ENCODE data around the gene DNAJA3. TPM values are rescaled to one million over a fixed set of nuclear protein-coding genes. Genes with fewer than 3 reads are reported as not detected.

The DNAJA3 gene
- total and polyA plus RNA-seq, 8 donors: 29.0 to 53.5 (median 35.6) TPM

- Histone ChIP-seq H3K27me3 (no peaks in the 10 kb centered on the region), H3K4me3 (no peak overlapping the region), H3K36me3 (peaks cover 0 to 99% of the 10 kb centered on the region in 2 donors), H3K9me3 (no peaks in the 10 kb centered on the region), H3K27ac (no peak overlapping the region), H3K4me1 (peaks cover 4 to 21% of the 10 kb centered on the region in 2 donors)
- intact Hi-C loops (cut with DNase I): loop anchor here in 1 of 2 donors (5.0 kb wide), 1 partner anchor 47 kb away; no protein-coding TSS in a partner anchor
- peak in 1 of 4 donors; percentile 27 for DNase-seq
- TF ChIP-seq, protein P1, sequence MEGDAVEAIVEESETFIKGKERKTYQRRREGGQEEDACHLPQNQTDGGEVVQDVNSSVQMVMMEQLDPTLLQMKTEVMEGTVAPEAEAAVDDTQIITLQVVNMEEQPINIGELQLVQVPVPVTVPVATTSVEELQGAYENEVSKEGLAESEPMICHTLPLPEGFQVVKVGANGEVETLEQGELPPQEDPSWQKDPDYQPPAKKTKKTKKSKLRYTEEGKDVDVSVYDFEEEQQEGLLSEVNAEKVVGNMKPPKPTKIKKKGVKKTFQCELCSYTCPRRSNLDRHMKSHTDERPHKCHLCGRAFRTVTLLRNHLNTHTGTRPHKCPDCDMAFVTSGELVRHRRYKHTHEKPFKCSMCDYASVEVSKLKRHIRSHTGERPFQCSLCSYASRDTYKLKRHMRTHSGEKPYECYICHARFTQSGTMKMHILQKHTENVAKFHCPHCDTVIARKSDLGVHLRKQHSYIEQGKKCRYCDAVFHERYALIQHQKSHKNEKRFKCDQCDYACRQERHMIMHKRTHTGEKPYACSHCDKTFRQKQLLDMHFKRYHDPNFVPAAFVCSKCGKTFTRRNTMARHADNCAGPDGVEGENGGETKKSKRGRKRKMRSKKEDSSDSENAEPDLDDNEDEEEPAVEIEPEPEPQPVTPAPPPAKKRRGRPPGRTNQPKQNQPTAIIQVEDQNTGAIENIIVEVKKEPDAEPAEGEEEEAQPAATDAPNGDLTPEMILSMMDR (IDR thresholded peaks at IDR 0.05): peak in 1 of 2 donors; percentile 33
- no peak for ATAC-seq
Observed at GRCh38 chr16:4404247-4404966, 21.3 kb upstream of the DNAJA3 start.

DNA sequence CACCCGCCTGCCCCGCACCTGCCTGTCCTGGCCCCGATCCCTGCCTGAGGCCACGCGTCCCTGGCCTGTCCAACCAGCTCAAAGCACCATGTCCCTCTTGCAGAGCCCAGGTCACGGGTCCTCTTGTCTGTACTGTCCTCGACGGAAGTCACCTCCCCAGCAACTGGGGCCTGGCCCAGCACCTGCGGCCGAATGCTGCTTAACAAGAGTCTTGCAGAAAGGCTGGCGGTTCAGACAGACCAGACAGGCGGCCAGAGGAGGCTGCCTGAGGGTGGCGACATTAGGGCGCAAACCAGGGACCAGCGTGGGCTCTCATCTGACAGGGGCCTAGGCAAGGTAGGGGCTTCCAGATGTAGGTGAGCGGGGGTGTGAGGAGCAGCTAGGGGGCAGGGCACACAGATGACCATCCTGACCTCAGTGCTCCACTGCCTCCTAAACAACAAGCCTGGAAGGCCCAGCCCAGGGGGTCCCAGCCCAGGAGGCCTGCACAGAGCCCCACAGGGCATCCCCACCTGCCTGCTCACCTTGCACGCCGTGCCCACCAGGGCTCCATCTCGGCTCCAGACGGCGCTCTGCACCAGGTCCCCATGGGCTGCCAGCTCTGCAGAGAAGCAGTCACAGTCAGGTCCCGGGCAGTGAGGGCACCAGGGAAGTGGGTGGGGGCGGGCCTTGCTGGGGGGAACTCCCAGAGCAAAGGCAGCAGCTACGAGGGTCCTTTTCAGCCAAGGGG is 20.5 kb upstream of the DNAJA3 start:
- H3K4me3 ChIP-seq: no peak overlapping the region
- peaks cover 4 to 17% of the 10 kb centered on the region in 2 donors for H3K4me1 ChIP-seq
- no peaks in the 10 kb centered on the region for H3K27me3 ChIP-seq
- no peak for ATAC-seq
- DNase-seq: no peak
- peaks cover 0 to 100% of the 10 kb centered on the region in 2 donors for H3K36me3 ChIP-seq
- TF ChIP-seq, protein P1 (IDR thresholded peaks at IDR 0.05): no peak
- intact Hi-C loops (cut with DNase I): loop anchor here in 1 of 2 donors (5.0 kb wide), 1 partner anchor 48 kb away; no protein-coding TSS in a partner anchor
- no peak overlapping the region for H3K27ac ChIP-seq
- no peaks in the 10 kb centered on the region for H3K9me3 ChIP-seq

- ATAC-seq: no peak
- intact Hi-C loops (cut with DNase I): no loop called here
Observed at GRCh38 chr16:4407543-4408322, 17.9 kb upstream of the DNAJA3 start.

GRCh38 chr16:4408323-4408690 is 17.4 kb upstream of the DNAJA3 start:
- H3K9me3 ChIP-seq: no peaks in the 10 kb centered on the region
- TF ChIP-seq, protein P1 (IDR thresholded peaks at IDR 0.05): no peak
- ATAC-seq (no peak), DNase-seq (no peak)
- intact Hi-C loops (cut with DNase I): no loop called here
- peaks cover 11 to 34% of the 10 kb centered on the region in 2 donors for H3K4me1 ChIP-seq
- no peak overlapping the region for H3K27ac ChIP-seq
- no peaks in the 10 kb centered on the region for H3K27me3 ChIP-seq
- peaks cover 0 to 99% of the 10 kb centered on the region in 2 donors for H3K36me3 ChIP-seq
- H3K4me3 ChIP-seq: no peak overlapping the region

More at GRCh38 chr16:4407543-4408322, 17.9 kb upstream of the DNAJA3 start:
- DNase-seq: no peak
- Histone ChIP-seq H3K27me3 (no peaks in the 10 kb centered on the region), H3K4me3 (no peak overlapping the region), H3K36me3 (peaks cover 0 to 99% of the 10 kb centered on the region in 2 donors), H3K27ac (no peak overlapping the region), H3K4me1 (peaks cover 11 to 31% of the 10 kb centered on the region in 2 donors), H3K9me3 (no peaks in the 10 kb centered on the region)
- TF ChIP-seq, protein P1 (IDR thresholded peaks at IDR 0.05): no peak
